HG03103 (cell line): ENCODE measurements around the gene MMP24OS.
"Not testable (repeated sequence)": the region's sequence is repeated elsewhere in the genome, so short reads cannot be mapped to it uniquely, and the experiment has no call there.

ENCODE experiments used
- ATAC-seq: cut with Tn5 transposase; IDR thresholded peaks from one replicate; pipeline ENCODE4 v1.9.1; 2021; ENCODE audit warnings: low read depth; ENCODE audit not compliant: unreplicated experiment

MMP24OS gene

GRCh38 chr20:35277531-35278395 is at the start of gene MMP24OS:
Gene MMP24OS (minus strand): TSS chr20:35278122. CDS start chr20:35277929, 193 bp downstream.
- peak; percentile 73 for ATAC-seq

- ATAC-seq, result no peak
Observed at GRCh38 chr20:35327074-35327976, 49.4 kb upstream of the MMP24OS start.

- ATAC-seq, result no peak
Observed at GRCh38 chr20:35326740-35327073, 48.8 kb upstream of the MMP24OS start.

- ATAC-seq, result no peak
Observed at GRCh38 chr20:35326021-35326739, 48.3 kb upstream of the MMP24OS start.

- no peak for ATAC-seq
Observed at GRCh38 chr20:35325401-35325800, 47.5 kb upstream of the MMP24OS start.

GRCh38 chr20:35320396-35321126 is 42.6 kb upstream of the MMP24OS start:
- ATAC-seq, result no peak

GRCh38 chr20:35319871-35320197 is 41.9 kb upstream of the MMP24OS start:
- ATAC-seq, result no peak

- ATAC-seq, result no peak
Observed at GRCh38 chr20:35319192-35319870, 41.4 kb upstream of the MMP24OS start.

GRCh38 chr20:35318502-35319157 is 40.7 kb upstream of the MMP24OS start:
- ATAC-seq, result no peak

GRCh38 chr20:35317416-35318210 is 39.7 kb upstream of the MMP24OS start:
- ATAC-seq, result no peak

- no peak for ATAC-seq
Observed at GRCh38 chr20:35316086-35316485, 38.2 kb upstream of the MMP24OS start.

GRCh38 chr20:35315632-35316020 is 37.7 kb upstream of the MMP24OS start:
- not testable (repeated sequence) for ATAC-seq

GRCh38 chr20:35314816-35315631 is 37.1 kb upstream of the MMP24OS start:
- ATAC-seq, result no peak

- no peak for ATAC-seq
Observed at GRCh38 chr20:35312318-35312717, 34.4 kb upstream of the MMP24OS start.

GRCh38 chr20:35311822-35312221 is 33.9 kb upstream of the MMP24OS start:
- ATAC-seq, result no peak

- ATAC-seq, result no peak
Observed at GRCh38 chr20:35311409-35311808, 33.5 kb upstream of the MMP24OS start.
